Measurements from ENCODE around the gene WDR27. TPM values are rescaled to one million over a fixed set of nuclear protein-coding genes. Genes with fewer than 3 reads are reported as not detected.

WDR27 gene
- total RNA-seq, 1 experiment from 2014 or later = 77.9 TPM

- no peaks in the 10 kb centered on the region for H3K4me1 Mint-ChIP-seq (ENCODE audit: low read depth, unreplicated experiment)
- no peak overlapping the region for H3K4me3 Mint-ChIP-seq (ENCODE audit: low read depth, unreplicated experiment)
- DNase-seq = no peak
- no peaks in the 10 kb centered on the region for H3K27me3 Mint-ChIP-seq (ENCODE audit: unreplicated experiment)
- H3K9me3 Mint-ChIP-seq (ENCODE audit: low read depth, unreplicated experiment) = peaks cover 21% of the 10 kb centered on the region
- CTCF ChIA-PET = no interaction called here
- H3K36me3 Mint-ChIP-seq (ENCODE audit: insufficient read depth, unreplicated experiment) = peaks cover 4% of the 10 kb centered on the region
- intact Hi-C loops (cut with micrococcal nuclease; ENCODE audit: unreplicated experiment) = no loop called here
- H3K27ac Mint-ChIP-seq (ENCODE audit: unreplicated experiment) = no peak overlapping the region
- no peak for TF ChIP-seq CTCF (IDR thresholded peaks at IDR 0.05; ENCODE audit: unreplicated experiment)
- no TSS peak for BruUV-seq (replicated peaks)
These were observed 284.7 kb downstream of the WDR27 start for GRCh38 chr6:169417101-169417500.

- BruUV-seq (replicated peaks) = no TSS peak
- Mint-ChIP-seq H3K4me1 (ENCODE audit: low read depth, unreplicated experiment) (no peaks in the 10 kb centered on the region), H3K4me3 (ENCODE audit: low read depth, unreplicated experiment) (no peak overlapping the region), H3K36me3 (ENCODE audit: insufficient read depth, unreplicated experiment) (no peaks in the 10 kb centered on the region), H3K27ac (ENCODE audit: unreplicated experiment) (no peak overlapping the region), H3K9me3 (ENCODE audit: low read depth, unreplicated experiment) (peaks cover 19% of the 10 kb centered on the region), H3K27me3 (ENCODE audit: unreplicated experiment) (no peaks in the 10 kb centered on the region)
- no peak for DNase-seq
- no peak for TF ChIP-seq CTCF (IDR thresholded peaks at IDR 0.05; ENCODE audit: unreplicated experiment)
- CTCF ChIA-PET = no interaction called here
- intact Hi-C loops (cut with micrococcal nuclease; ENCODE audit: unreplicated experiment) = no loop called here
These were observed 285.6 kb downstream of the WDR27 start for GRCh38 chr6:169416249-169416648.

- Mint-ChIP-seq H3K27me3 (ENCODE audit: unreplicated experiment) (no peaks in the 10 kb centered on the region), H3K9me3 (ENCODE audit: low read depth, unreplicated experiment) (peaks cover 15% of the 10 kb centered on the region), H3K36me3 (ENCODE audit: insufficient read depth, unreplicated experiment) (no peaks in the 10 kb centered on the region), H3K27ac (ENCODE audit: unreplicated experiment) (no peak overlapping the region), H3K4me1 (ENCODE audit: low read depth, unreplicated experiment) (no peaks in the 10 kb centered on the region), H3K4me3 (ENCODE audit: low read depth, unreplicated experiment) (no peak overlapping the region)
- DNase-seq = no peak
- intact Hi-C loops (cut with micrococcal nuclease; ENCODE audit: unreplicated experiment) = no loop called here
- CTCF ChIA-PET = no interaction called here
- no TSS peak for BruUV-seq (replicated peaks)
- no peak for TF ChIP-seq CTCF (IDR thresholded peaks at IDR 0.05; ENCODE audit: unreplicated experiment)
These were observed 286.6 kb downstream of the WDR27 start for GRCh38 chr6:169415179-169415578.

GRCh38 chr6:169411722-169412121, 290.1 kb downstream of the WDR27 start:
- no peak overlapping the region for H3K4me3 Mint-ChIP-seq (ENCODE audit: low read depth, unreplicated experiment)
- intact Hi-C loops (cut with micrococcal nuclease; ENCODE audit: unreplicated experiment) = no loop called here
- no peaks in the 10 kb centered on the region for H3K27me3 Mint-ChIP-seq (ENCODE audit: unreplicated experiment)
- no peak for TF ChIP-seq CTCF (IDR thresholded peaks at IDR 0.05; ENCODE audit: unreplicated experiment)
- no TSS peak for BruUV-seq (replicated peaks)
- H3K4me1 Mint-ChIP-seq (ENCODE audit: low read depth, unreplicated experiment) = no peaks in the 10 kb centered on the region
- H3K36me3 Mint-ChIP-seq (ENCODE audit: insufficient read depth, unreplicated experiment) = no peaks in the 10 kb centered on the region
- CTCF ChIA-PET = no interaction called here
- no peak overlapping the region for H3K27ac Mint-ChIP-seq (ENCODE audit: unreplicated experiment)
- peaks cover 14% of the 10 kb centered on the region for H3K9me3 Mint-ChIP-seq (ENCODE audit: low read depth, unreplicated experiment)
- DNase-seq = no peak

- no peaks in the 10 kb centered on the region for H3K36me3 Mint-ChIP-seq (ENCODE audit: insufficient read depth, unreplicated experiment)
- CTCF ChIA-PET = no interaction called here
- intact Hi-C loops (cut with micrococcal nuclease; ENCODE audit: unreplicated experiment) = no loop called here
- DNase-seq = no peak
- H3K27me3 Mint-ChIP-seq (ENCODE audit: unreplicated experiment) = no peaks in the 10 kb centered on the region
- no peak for TF ChIP-seq CTCF (IDR thresholded peaks at IDR 0.05; ENCODE audit: unreplicated experiment)
- H3K4me1 Mint-ChIP-seq (ENCODE audit: low read depth, unreplicated experiment) = no peaks in the 10 kb centered on the region
- H3K4me3 Mint-ChIP-seq (ENCODE audit: low read depth, unreplicated experiment) = no peak overlapping the region
- no peak overlapping the region for H3K27ac Mint-ChIP-seq (ENCODE audit: unreplicated experiment)
- H3K9me3 Mint-ChIP-seq (ENCODE audit: low read depth, unreplicated experiment) = peaks cover 14% of the 10 kb centered on the region
- BruUV-seq (replicated peaks) = no TSS peak
These were observed 290.5 kb downstream of the WDR27 start for GRCh38 chr6:169411296-169411695.

All from Calu3 (cell line).